ENCODE measurements around the gene JOSD2. TPM values are rescaled to one million over a fixed set of nuclear protein-coding genes. Genes with fewer than 3 reads are reported as not detected.

The JOSD2 gene
- total RNA-seq, 2 donors from 2014 or later: 27.5 to 31.7 TPM

DNA sequence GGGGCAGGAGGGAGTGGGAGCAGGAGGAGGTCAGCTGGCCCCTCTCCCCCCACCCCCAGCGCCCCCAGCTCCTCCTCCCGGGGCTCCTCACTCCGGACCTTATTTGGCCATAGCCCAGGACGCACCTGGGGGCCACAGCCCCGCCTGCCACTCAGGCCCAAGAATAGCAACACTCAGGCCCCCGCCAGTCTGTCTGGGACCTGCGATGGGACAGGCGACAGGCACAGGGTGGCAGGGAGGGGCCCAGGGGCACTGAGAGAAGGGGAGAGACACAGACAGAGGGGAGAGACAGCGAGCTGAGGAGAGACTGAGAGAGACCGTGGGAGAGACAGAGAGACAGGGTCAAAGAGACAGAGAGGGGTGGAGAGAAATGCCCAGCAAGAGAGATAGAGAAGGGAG is 10.2 kb downstream of the JOSD2 start:
- peak; percentile 80 for DNase-seq (ENCODE audit: low spot score)
- intact Hi-C loops (cut with DNase I): no loop called here

DNA sequence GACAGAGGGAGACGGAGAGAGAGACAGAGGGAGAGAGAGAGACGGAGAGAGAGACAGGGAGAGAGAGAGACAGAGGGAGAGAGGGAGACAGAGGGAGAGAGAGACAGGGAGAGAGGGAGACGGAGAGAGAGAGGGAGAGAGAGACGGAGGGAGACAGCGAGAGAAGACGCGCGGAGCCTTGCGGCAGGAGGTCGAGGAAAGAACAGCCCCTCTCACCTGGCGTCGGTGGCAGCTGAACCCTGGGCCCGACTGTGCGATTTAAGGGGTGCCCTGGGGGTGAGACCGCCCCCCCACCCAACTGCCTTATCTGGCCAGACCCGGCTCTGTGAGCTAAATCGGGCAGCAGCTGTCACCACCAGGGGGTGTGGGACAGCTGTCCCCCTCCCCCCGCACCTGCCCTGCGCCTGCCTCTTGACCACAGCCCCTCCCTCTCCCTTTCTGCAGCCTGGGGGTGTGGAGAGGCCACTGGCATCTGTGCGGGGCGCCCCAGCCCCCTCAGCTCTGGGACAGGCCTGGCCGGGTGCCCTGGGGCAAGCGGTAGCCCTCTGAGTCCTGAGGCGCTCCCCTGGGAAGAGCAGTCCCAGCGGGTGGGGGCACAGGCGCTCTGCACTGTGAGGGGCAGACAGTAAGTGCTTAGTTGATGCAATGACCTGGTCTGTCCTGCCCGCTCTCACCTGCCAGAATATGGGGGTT is 10.8 kb downstream of the JOSD2 start:
- DNase-seq (ENCODE audit: low spot score): peak; percentile 73
- intact Hi-C loops (cut with DNase I): no loop called here

DNA sequence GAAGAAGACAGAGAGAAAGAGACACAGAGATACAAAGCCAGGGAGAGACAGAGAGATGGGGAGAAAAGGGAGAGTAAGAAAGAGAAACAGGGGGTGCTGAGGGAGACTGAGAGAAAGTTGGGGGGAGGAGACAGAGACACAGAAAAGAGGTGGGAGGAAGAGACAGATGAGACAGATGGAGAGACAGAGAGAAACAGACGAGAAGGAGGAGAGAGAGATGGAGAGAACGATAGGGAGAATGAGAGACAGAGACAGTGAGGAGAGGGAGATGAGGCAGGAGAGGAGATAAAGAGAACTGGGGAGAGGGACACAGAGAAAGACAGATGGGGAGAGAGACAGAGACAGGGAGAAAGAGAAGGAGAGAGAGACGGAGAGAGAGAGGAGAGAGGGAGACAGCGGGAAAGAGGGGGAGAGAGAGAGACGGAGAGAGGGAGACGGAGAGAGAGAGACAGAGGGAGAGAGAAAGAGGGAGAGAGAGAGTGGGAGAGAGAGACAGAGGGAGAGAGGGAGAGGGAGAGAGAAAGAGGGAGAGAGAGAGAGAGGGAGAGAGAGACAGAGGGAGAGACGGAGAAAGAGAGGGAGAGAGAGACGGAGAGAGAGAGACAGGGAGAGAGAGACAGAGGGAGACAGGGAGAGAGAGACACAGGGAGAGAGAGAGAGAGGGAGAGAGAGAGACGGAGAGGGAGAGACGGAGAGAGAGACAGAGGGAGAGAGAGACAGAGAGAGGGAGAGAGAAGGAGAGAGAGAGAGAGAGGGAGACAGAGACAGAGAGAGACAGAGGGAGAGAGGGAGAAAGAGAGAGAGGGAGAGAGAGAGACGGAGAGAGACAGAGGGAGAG is 12.6 kb downstream of the JOSD2 start:
- DNase-seq (ENCODE audit: low spot score): no peak
- intact Hi-C loops (cut with DNase I): no loop called here

DNA sequence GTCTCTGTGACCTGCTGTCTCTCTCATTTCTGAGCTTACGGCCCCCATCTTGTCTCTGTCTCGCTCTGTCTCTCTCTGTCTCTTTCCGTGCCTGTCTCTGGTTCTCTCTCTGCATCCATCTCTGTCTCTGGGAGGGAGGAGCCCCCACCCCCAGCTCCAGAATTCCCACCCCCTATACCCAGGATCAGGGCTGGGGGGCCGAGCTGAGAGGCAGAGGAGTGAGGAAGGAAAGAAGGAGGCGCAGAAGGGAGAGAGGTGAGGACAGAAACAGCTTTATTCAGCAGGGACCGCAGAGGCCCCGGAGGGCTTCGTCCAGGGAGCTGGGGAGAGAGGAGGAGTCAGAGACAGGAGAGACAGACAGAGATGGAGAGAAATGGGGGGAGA is 14.0 kb downstream of the JOSD2 start:
- intact Hi-C loops (cut with DNase I): no loop called here
- peak; percentile 56 for DNase-seq (ENCODE audit: low spot score)

DNA sequence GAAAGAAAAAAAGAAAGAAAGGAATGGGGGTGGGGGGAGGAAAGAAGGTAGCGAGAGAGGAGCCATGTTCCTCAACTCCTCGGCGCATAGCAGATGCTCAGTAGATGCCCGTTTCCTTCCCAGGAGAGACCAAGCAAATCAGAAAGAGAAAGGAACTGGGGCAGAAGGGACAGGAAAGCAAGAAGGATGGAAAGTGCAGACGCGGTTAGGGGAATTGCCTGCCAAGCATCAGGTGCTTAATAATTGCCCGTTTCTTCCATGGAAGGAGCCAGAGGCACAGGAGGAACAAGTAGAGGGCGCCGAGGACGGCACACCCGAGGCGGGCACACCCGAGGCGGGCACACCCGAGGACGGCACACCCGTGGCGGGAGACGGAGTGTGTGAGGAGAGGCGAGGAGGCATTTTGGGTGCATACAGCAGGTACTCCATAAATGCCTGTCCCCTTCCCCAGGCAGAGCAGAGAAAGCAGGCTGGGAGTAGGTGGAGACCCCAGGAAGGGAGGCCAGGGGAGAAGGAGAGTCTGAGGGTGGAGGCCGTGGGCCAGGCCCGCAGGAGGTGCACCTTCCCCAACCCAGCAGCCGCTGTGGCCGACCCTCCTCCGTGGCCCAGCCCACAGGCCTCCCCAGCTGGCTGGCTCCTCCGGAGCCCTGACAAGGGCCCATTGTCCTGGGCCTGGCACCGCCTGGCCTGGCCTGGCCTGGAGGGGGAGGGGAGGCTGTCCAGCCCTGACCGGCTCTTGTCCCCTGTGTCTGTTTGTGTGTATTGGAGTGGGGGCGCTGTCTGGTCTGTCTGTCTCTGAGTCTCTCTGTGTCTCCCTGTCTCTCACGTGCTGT is 14.6 kb downstream of the JOSD2 start:
- DNase-seq (ENCODE audit: low spot score): peak; percentile 53
- intact Hi-C loops (cut with DNase I): no loop called here

DNA sequence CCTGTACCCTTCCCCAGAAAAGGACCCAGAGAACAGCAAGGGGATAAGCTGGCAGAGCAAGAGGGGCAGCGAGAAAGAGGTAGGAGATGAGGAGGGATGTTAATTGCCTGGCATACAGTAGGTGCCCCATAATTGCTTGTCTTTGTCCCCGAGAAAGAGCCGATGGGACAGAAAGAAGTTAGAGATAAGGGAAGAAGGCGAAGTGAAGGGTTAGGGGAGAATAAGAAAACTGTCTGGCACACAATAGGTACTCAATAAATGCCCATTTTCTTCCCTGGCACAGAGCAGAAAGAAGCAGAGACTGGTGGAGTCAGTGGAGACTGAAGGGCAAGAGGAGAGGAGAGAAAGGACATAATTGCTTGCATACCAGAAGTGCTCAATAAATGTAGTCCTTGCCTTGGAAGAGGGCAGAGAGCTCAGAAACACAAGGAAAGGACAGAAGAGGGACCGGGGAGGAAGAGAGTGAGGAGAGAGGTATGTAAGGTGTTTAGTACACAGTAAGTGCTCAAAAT is 15.9 kb downstream of the JOSD2 start:
- no peak for DNase-seq (ENCODE audit: low spot score)
- intact Hi-C loops (cut with DNase I): no loop called here

DNA sequence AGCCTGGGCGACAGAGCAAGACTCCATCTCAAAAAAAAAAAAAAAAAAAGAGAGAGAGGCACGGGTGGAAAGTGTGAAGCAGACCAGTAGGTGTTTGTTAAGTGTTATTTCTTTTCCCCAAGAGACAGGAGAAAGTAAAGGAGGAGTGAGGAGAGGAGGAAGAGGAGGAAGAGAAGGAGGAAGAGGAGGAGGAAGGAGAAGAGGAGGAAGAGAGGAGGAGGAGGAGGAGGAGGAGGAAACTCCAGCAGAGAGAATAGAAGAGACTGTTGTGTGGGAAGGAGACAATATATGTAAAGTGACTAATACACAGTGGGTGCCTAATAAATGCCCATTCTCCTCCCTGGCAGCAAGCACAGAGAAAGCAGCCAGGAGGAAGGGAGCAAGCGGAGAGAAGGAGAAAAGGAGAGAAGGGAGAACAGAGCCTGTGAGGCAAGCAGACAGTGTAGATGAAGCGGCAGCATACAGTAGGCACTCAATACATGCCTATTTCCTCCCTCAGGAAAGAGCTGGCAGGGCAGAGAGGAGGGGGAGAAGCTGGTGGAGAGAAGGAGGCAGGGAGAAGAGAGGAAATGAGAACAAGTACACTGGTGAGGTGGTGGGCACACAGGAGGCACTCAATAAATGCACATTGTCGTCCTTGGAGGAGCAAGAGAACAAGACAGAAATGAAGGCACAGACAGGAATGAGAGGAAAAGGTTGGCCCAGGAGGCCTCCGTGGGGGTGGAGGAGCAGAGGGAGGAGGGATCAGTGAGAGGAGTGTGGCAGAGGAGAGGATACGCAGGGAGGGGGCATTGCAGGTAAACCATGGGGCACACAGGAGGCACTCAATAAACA is 16.6 kb downstream of the JOSD2 start:
- no peak for DNase-seq (ENCODE audit: low spot score)
- intact Hi-C loops (cut with DNase I): no loop called here

DNA sequence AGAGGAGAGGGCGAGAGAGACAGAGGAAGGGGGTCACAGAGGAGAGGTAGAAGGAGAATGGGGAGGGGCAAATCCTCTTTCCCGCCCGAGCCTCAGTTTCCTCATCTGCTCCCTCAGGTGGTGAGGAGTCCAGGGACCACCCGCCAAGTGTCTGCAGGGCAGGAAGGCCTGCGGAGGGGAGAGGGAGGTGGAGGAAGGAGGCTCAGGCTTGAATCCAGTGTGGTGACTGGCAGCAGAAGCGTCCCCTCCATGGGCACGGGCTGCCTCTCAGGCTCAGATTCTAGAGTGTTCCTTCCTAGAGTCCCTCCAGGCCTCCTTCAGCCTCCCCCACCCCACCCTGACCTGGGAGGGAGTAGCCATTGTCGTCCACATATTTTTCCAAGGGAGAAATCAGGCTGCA is 17.8 kb downstream of the JOSD2 start:
- peak; percentile 66 for DNase-seq (ENCODE audit: low spot score)
- intact Hi-C loops (cut with DNase I): no loop called here

DNA sequence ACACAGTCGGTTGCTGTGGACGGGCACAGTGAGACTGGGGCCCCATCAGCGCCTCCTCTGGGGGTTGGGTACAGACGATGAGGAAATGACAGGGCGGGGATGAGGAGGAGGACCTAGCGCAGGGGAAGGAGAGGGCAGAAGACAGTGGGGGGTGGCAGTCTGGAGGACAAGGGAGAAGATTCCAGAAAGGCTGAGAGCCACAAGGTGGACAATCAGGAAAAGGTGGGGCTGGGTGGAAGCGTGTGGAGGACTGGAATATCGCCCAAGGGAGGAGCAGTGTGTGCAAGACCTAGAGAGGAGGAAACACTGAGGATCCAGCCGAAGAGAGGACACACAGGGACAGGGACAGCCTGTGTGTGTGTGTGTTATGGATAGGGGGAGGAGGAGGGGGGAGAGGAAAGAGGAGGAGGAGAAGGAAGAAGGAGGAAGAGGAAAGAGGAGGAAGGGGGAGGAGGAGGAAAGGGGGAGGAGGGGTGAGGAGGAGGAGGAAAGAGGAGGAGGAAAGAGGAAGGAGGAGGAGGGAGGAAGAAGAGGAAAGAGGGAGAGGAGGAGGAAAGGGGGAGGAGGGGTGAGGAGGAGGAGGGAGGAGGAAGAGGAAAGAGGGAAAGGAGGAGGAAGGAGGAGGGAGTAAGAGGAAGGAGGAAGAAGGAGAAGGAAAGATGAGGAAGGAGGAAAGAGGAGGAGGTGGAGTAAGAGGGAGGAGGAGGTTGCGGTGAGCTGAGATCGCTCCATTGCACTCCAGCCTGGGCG is 18.5 kb downstream of the JOSD2 start:
- peak; percentile 73 for DNase-seq (ENCODE audit: low spot score)
- intact Hi-C loops (cut with DNase I): no loop called here

DNA sequence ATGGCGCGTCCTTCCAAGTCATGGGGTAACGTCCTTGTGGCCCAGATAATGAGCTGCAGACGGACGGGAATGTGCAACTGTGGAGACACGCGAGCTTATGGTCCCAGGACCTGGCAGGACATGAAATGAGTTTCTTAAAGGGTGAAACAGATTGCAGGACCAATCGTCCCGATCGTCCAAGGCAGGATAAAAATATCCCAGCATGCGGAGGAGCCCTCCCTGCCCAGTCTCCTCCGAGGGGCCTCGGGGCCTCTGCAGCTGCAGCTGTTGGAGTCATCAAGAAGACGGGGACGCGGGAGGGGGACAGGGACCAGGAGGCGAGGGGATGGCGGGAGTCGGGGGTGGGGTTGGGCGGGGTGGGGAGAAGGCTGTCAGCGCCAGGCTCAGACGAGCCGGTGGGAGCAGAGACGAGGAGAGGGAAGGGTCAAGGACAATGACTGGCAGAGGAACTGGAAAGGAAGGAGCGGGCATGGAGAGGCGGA is 20.0 kb downstream of the JOSD2 start:
- peak; percentile 54 for DNase-seq (ENCODE audit: low spot score)
- intact Hi-C loops (cut with DNase I): no loop called here

DNA sequence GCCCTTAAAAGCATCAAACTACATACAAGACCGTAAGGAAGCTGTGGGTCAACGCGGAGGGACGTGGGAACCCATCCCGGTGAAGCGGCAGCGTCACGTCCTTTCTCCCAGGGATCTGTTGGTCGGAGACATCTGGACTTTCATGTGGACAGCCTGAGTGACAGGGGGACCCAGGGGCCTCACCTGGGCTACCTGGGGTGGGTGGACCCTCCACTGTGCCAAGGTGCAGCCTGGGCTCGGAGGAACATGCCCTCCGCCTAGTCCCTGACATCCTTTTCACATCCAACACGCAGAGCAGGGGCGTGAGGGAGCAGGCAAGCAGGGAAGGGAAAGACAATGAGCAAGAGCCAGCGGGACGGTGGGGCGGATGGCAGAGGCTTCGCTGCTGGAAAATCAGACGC is 20.6 kb downstream of the JOSD2 start:
- DNase-seq (ENCODE audit: low spot score): peak; percentile 80
- intact Hi-C loops (cut with DNase I): no loop called here

DNA sequence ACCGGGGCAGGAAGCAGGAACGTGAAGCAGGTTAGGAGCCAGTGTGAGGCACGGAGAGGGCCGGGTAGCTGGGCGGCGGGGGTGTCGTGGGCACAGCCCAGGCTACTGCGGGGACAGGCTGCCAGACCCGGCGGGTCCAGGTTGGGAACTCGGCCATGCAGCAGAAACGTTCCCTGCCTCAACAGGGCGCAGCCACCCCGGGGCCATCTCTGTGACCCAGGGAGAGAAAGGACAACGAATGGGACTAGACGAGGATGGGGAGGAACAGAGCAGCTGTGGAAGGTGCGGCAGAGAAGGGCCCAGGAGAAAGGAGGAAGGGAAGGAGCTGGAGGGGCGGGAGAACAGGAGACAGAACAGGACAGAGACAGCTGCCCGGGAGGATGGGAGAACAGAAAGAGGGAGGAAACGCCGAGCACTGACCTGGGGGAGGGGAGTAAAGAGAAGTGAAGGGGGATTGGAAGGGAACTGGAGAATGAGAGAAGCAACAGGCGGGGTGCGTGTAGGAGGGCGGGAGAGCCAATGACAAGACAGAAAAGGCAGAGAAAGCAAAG is 21.5 kb downstream of the JOSD2 start:
- peak; percentile 62 for DNase-seq (ENCODE audit: low spot score)
- intact Hi-C loops (cut with DNase I): no loop called here

DNA sequence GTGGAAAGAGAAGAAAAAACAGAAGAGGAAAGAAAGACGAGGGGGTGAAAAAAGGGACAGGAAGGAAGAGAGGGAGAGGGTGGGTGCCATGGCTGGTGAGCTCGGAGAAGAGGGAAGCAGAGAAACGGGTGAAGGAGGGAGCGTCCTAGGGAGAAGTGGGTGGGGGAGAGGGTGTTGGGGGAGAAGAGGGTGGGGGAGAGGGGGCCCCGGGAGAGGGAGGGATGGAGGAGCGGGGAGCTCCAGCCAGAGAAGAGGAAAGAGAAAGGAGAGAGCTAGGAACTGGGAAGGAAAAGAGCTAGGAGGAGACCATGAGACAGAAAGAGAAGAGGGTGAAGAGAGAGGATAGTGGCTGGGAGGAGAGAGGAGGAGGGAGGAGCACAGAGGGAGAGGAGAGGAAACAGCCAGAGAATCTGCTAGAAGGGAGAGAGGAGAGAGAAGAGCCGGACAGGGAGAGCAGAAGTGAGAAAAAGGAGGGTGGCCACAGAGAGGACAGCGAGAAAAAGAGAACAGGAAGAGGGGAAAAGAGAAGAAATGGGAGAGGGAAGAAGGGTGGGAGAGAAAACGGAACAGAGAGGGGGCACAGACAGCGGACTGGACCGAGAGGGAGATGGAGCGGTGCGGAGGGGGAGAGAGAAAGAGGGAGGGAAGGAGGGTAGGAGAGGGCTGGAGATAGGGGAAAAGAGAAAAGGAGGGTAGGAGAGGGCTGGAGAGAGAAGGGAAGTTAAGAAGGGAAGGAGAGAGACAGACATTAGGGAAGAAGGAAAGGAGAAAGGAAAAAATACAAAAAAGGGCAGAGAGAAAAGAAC is 22.4 kb downstream of the JOSD2 start:
- intact Hi-C loops (cut with DNase I): no loop called here
- DNase-seq (ENCODE audit: low spot score): peak; percentile 24

DNA sequence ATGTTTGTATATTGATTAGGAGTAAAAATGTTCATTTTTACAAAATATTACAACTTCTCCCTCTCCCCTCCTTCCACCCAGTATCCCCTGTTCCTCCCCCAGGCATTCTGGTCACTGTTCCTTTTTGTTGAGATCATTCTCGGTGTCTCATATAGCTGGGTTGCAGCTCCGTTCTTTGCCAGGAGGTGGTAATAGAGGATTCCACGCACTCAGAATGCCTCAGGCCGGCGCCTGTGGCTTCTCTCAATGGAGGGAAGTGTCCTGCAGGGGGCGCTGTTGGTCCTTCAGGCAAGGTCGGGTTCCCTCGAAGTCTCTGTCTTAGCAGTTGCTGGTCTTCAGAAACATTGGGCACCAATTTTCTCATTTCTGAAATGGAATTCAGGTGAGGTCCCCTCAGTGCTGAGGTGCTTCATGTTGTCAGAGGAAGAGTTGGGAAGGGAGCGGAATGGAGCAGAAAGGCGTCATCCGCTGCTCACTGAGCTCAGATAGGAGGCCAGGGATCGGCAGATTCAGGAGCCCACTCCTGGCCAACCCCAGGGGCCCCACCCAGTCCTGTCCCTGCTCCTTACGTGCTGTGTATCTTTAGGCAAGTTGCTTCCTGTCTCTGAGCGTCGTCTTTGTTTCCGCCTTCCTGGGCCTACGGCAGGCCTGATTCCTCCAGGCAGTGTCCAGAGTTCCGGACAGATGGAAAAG is 24.0 kb downstream of the JOSD2 start:
- intact Hi-C loops (cut with DNase I): no loop called here
- peak; percentile 70 for DNase-seq (ENCODE audit: low spot score)

DNA sequence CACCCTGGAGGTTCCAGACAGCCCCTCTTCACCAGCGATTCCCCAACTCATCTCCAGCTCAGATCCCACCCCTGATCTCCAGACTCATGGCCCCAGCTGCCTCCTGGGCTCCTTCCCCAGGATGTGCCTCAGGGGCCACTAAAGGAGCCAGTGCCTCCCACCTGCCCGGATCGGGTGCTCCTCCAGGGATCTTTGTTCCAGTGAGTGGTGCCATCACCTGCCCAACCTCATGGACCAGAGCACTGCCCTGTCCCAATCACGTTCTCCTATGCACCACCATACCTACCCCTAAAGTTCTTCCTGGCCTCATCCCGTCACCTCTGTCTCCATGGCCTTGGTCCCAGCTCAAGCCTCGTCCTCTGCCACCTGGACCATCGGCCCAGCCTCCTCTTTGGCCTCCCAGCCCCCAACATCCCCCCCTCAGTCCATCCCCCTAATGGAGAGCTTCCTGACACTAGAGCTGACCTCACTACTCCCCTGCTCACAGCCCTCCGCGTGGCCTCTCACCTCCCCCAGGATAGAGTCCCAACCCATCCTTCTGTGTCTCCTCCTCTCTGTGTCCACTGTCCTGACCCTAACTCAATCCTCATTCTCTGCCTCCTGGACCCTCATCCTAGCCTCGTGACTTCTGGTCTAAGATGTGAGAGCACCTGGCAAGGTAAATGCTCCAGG is 25.6 kb downstream of the JOSD2 start:
- intact Hi-C loops (cut with DNase I): no loop called here

DNA sequence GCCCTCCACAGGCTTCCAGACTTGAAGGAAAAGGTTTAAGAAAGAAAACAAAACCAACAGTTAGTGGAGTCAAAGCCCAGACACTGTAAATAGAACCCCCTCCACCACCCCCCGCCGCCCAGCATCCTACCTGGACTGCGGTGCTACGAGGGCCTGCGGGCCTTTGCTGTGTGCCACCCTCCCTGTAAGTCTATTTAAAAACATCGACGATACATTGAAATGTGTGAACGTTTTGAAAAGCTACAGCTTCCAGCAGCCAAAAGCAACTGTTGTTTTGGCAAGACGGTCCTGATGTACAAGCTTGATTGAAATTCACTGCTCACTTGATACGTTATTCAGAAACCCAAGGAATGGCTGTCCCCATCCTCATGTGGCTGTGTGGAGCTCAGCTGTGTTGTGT is 28.1 kb downstream of the JOSD2 start:
- intact Hi-C loops (cut with DNase I): no loop called here
- DNase-seq (ENCODE audit: low spot score): no peak

More for the DNA sequence above, 25.6 kb downstream of the JOSD2 start:
- DNase-seq (ENCODE audit: low spot score): peak; percentile 42
